Suprapubic skin (tissue), 4 donors: ENCODE measurements around the gene ZSCAN1. TPM values are rescaled to one million over a fixed set of nuclear protein-coding genes. Genes with fewer than 3 reads are reported as not detected.

Source experiments
- DNase-seq, 2 donors: peaks; one replicate each; pipeline ENCODE4 v3.0.0-alpha.2; 2019; ENCODE audit warnings: low spot score in 2 of 2
- H3K27ac ChIP-seq: fragments of 200-600 bp; sonication (generic); one replicate; pipeline ENCODE4 v1.5.1; 2019
- H3K27me3 ChIP-seq: fragments of 200-600 bp; sonication (generic); one replicate; pipeline ENCODE4 v1.5.1; 2019
- H3K36me3 ChIP-seq: fragments of 200-600 bp; sonication (generic); one replicate; pipeline ENCODE4 v1.5.1; 2019
- H3K4me1 ChIP-seq: fragments of 200-600 bp; sonication (generic); one replicate; pipeline ENCODE4 v1.5.1; 2019
- H3K4me3 ChIP-seq: fragments of 200-600 bp; sonication (generic); one replicate; pipeline ENCODE4 v1.5.1; 2019; ENCODE audit warnings: mild to moderate bottlenecking
- H3K9me3 ChIP-seq: fragments of 200-600 bp; sonication (generic); one replicate; pipeline ENCODE4 v1.5.1; 2019
- EP300 ChIP-seq: sonication (generic); formaldehyde crosslinking; IDR thresholded peaks from one replicate; pipeline ENCODE4 v1.6.1; 2017; ENCODE audit warnings: antibody characterized with exemption
- POLR2A ChIP-seq, 2 donors: fragments of 450-650 bp; IDR thresholded peaks; one replicate each; pipeline ENCODE4 v1.6.1; 2017; ENCODE audit warnings: antibody characterized with exemption in 2 of 2, mild to moderate bottlenecking in 2 of 2, moderate library complexity in 2 of 2
- POLR2AphosphoS5 ChIP-seq, 3 donors: sonication (generic); formaldehyde crosslinking; IDR thresholded peaks; one replicate each; pipeline ENCODE4 v1.6.1; 2017; ENCODE audit warnings: antibody characterized with exemption in 3 of 3
- WGBS: methylation state at CpG from one replicate; pipeline ENCODE4 v1.1.5; 2018; 5-methylcytosine and 5-hydroxymethylcytosine counted together
- total RNA-seq, 4 donors: library from RNA; depleted of rRNA; stranded (reverse); fragments of >200 nt; gene quantifications; one replicate each; pipeline ENCODE4 v1.1.0, GENCODE V29; 2016
- TF ChIP-seq, protein P1 (sequence below), 2 donors: fragments of 200-600 bp in 1 of 2; fragments of 450-650 bp in 1 of 2; sonication (generic) in 1 of 2; IDR thresholded peaks; one replicate each; pipeline ENCODE4 v1.5.1; 2016 to 2019; ENCODE audit warnings: antibody characterized with exemption in 2 of 2, mild to moderate bottlenecking in 1 of 2, moderate library complexity in 1 of 2

The ZSCAN1 gene
- total RNA-seq, 4 donors from 2014 or later, result not detected

DNA sequence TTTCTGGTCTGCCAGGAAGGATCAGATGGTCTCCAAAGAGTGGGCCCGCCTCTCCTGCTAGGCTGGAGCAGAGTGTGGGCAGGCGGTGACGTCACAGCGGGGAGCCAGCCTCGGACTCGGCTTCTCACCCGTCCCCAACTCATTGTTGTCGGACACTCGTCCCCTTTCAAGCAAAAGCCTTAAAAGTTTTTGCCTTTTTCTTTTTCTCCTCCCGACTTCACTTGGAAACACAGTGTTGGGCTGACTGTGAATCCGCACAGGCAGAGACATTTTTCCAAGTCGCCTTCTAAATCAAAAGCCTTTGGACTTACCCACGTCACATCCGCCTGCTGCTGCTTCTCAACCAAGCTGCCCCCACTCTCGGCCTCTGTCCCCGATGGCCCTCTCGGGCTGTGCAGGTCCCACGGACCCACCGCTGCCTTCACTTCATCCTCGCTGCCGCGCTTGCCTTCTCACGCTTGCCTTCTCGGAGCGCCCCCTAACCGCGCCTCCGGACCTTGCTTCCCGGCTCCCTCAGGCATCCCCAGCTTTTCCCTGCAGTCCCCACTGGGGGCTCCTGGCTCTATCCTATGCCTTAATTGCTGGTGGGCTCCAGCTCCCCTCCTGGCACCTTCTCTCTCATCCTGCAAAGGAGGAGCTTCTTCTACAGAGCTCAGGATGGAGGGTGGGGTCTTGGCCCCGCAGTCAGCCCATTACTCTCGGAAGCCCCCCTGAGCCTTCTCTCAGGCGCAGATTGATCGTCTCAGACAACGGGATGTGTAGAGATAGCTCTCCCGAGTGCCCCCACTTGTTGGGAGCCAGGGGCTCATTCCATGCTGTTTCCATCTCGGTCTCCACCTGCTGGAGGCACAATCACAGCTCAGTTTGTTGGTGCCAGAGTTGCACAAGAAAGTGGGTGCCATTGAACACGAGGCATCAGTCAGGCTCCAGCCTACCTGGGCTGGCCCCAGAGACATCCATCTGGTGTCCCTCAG lies 21.4 kb downstream of the ZSCAN1 start:
- H3K27ac ChIP-seq, result no peak overlapping the region
- peak overlapping the region; percentile 35 for H3K4me3 ChIP-seq
- H3K27me3 ChIP-seq, result peaks cover 3% of the 10 kb centered on the region
- peaks cover 12% of the 10 kb centered on the region for H3K4me1 ChIP-seq
- peaks cover 6% of the 10 kb centered on the region for H3K9me3 ChIP-seq
- TF ChIP-seq POLR2AphosphoS5 (IDR thresholded peaks at IDR 0.05) (no peak), POLR2A (IDR thresholded peaks at IDR 0.05) (no peak), EP300 (no peak)
- TF ChIP-seq, protein P1, sequence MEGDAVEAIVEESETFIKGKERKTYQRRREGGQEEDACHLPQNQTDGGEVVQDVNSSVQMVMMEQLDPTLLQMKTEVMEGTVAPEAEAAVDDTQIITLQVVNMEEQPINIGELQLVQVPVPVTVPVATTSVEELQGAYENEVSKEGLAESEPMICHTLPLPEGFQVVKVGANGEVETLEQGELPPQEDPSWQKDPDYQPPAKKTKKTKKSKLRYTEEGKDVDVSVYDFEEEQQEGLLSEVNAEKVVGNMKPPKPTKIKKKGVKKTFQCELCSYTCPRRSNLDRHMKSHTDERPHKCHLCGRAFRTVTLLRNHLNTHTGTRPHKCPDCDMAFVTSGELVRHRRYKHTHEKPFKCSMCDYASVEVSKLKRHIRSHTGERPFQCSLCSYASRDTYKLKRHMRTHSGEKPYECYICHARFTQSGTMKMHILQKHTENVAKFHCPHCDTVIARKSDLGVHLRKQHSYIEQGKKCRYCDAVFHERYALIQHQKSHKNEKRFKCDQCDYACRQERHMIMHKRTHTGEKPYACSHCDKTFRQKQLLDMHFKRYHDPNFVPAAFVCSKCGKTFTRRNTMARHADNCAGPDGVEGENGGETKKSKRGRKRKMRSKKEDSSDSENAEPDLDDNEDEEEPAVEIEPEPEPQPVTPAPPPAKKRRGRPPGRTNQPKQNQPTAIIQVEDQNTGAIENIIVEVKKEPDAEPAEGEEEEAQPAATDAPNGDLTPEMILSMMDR (IDR thresholded peaks at IDR 0.05), result no peak
- DNase-seq, result no peak
- no peaks in the 10 kb centered on the region for H3K36me3 ChIP-seq
- WGBS, result 36% methylated on average over 37 of the region's 37 CpGs

- Histone ChIP-seq H3K36me3 (no peaks in the 10 kb centered on the region), H3K4me1 (peaks cover 12% of the 10 kb centered on the region), H3K27ac (no peak overlapping the region), H3K9me3 (peaks cover 3% of the 10 kb centered on the region), H3K27me3 (peaks cover 3% of the 10 kb centered on the region), H3K4me3 (no peak overlapping the region)
- DNase-seq, result no peak
- TF ChIP-seq POLR2A (IDR thresholded peaks at IDR 0.05) (no peak), POLR2AphosphoS5 (IDR thresholded peaks at IDR 0.05) (no peak), EP300 (no peak)
- TF ChIP-seq, protein P1 (IDR thresholded peaks at IDR 0.05), result no peak
- WGBS, result 100% methylated on average over 4 of the region's 8 CpGs
Measured at GRCh38 chr19:58056261-58056660, 22.4 kb downstream of the ZSCAN1 start.

GRCh38 chr19:58056861-58057260 lies 23.0 kb downstream of the ZSCAN1 start:
- no peak for TF ChIP-seq POLR2A (IDR thresholded peaks at IDR 0.05)
- no peak for TF ChIP-seq POLR2AphosphoS5 (IDR thresholded peaks at IDR 0.05)
- no peak for TF ChIP-seq EP300
- TF ChIP-seq, protein P1 (IDR thresholded peaks at IDR 0.05), result no peak
- DNase-seq, result no peak
- Histone ChIP-seq H3K9me3 (no peaks in the 10 kb centered on the region), H3K27ac (no peak overlapping the region), H3K36me3 (no peaks in the 10 kb centered on the region), H3K4me1 (peaks cover 12% of the 10 kb centered on the region), H3K27me3 (peaks cover 3% of the 10 kb centered on the region), H3K4me3 (no peak overlapping the region)
- WGBS, result 90% methylated on average over 8 of the region's 8 CpGs

DNA sequence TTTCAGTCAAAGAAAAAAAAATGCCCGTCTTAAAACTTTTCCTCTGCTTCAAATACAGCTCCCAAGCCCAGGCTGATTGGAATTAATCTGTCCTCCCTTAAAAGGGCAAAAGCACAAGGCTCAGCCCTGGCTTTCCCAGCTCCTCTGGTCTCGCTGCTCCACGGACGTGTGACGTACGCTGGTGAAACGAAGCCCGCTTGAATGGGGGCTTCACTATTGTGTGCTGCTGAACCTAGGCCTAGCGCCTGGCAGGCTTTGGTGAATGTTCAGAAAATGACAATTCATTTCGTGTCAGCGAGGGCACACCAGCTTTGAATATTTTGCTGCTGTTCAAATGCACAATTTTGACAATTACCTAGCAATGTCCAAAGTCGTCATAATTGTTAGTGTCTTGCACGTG lies 24.6 kb downstream of the ZSCAN1 start:
- H3K27me3 ChIP-seq, result peaks cover 3% of the 10 kb centered on the region
- H3K36me3 ChIP-seq, result peaks cover 8% of the 10 kb centered on the region
- H3K27ac ChIP-seq, result peak overlapping the region; percentile 89
- no peaks in the 10 kb centered on the region for H3K9me3 ChIP-seq
- WGBS, result 87% methylated on average over 13 of the region's 13 CpGs
- H3K4me1 ChIP-seq, result peaks cover 12% of the 10 kb centered on the region
- DNase-seq, result no peak
- TF ChIP-seq EP300 (no peak), POLR2AphosphoS5 (IDR thresholded peaks at IDR 0.05) (no peak), POLR2A (IDR thresholded peaks at IDR 0.05) (no peak)
- TF ChIP-seq, protein P1 (IDR thresholded peaks at IDR 0.05), result no peak
- peak overlapping the region; percentile 69 for H3K4me3 ChIP-seq

- WGBS, result 2% methylated on average over 6 of the region's 62 CpGs
- peak within 1 kb of the TSS; percentile 89 for H3K27ac ChIP-seq
- peaks cover 4% of the 10 kb centered on the region for H3K9me3 ChIP-seq
- H3K4me1 ChIP-seq, result peaks cover 12% of the 10 kb centered on the region
- H3K27me3 ChIP-seq, result peaks cover 3% of the 10 kb centered on the region
- peak in 2 of 3 donors; percentile 35 to 59 for TF ChIP-seq POLR2AphosphoS5 (IDR thresholded peaks at IDR 0.05)
- TF ChIP-seq EP300, result no peak
- TF ChIP-seq, protein P1 (IDR thresholded peaks at IDR 0.05), result no peak
- no peak for TF ChIP-seq POLR2A (IDR thresholded peaks at IDR 0.05)
- peak; percentile 87 to 89 for DNase-seq
- H3K4me3 ChIP-seq, result peak within 1 kb of the TSS; percentile 69
- peaks cover 14% of the 10 kb centered on the region for H3K36me3 ChIP-seq
Measured at GRCh38 chr19:58059003-58059670, 25.3 kb downstream of the ZSCAN1 start, which contains the start of gene ZNF135. Gene ZNF135 (plus strand): TSS chr19:58059282. CDS start chr19:58060003, 721 bp downstream.
